Motor neuron (in vitro differentiated cells): ENCODE measurements around the gene CCDC188. TPM values are rescaled to one million over a fixed set of nuclear protein-coding genes. Genes with fewer than 3 reads are reported as not detected.
A peak's percentile ranks its signal among the peaks of the same experiment; 100 is the strongest.

Source experiments
- ATAC-seq, 8 experiments: fragments of 200-7000 bp; cut with Tn5 transposase; replicated peaks in 6 of 8; 2 replicates each; pipeline ENCODE4 v1.8.0; 2021; ENCODE audit warnings: mild to moderate bottlenecking in 8 of 8, moderate library complexity in 8 of 8
- H3K27ac ChIP-seq, 2 donors: fragments of 250-450 bp; sonication (Bioruptor Pico); 2 replicates each; pipeline ENCODE4 v1.9.0; 2021; ENCODE audit warnings: antibody characterized with exemption in 2 of 2, mild to moderate bottlenecking in 2 of 2, moderate library complexity in 1 of 2
- H3K4me1 ChIP-seq, 2 donors: fragments of 250-450 bp; sonication (Bioruptor Pico); replicated peaks in 1 of 2; 2 replicates each; pipeline ENCODE4 v1.6.1; 2021; ENCODE audit warnings: antibody characterized with exemption in 2 of 2, mild to moderate bottlenecking in 2 of 2, moderate library complexity in 1 of 2
- H3K4me3 ChIP-seq, 5 donors: fragments of 250-450 bp; sonication (Bioruptor Pico); 2 replicates each; pipeline ENCODE4 v1.9.0; 2021; ENCODE audit warnings: antibody characterized with exemption in 5 of 5, mild to moderate bottlenecking in 5 of 5, moderate library complexity in 4 of 5
- WGBS, 10 experiments: fragments of 450-650 bp; shearing (Covaris generic); methylation state at CpG; one replicate each; pipeline ENCODE4 v1.0.0; 2022; 5-methylcytosine and 5-hydroxymethylcytosine counted together
- in situ Hi-C, 9 experiments: fragments of 400-800 bp; cut with MboI; loops; one replicate each; pipeline ENCODE4 v1.15.0; 2021; ENCODE audit warnings: low sequenced_read_pairs in 9 of 9, low pct_unique_long_range_greater_than_20kb in 2 of 9; ENCODE audit not compliant: unreplicated experiment in 9 of 9
- total RNA-seq, 8 experiments: library from RNA; unstranded; fragments of 300-600 nt; gene quantifications; 2 replicates each; pipeline versions ENCODE4 v1.2.3 to v1.2.4, GENCODE V29; 2022

CCDC188 gene
- total RNA-seq, 8 experiments from 2014 or later = 0.56 to 7.6 (median 1.2) TPM; not detected in 1

- 89 to 100% (median 100%) methylated on average over 1 to 8 of the region's 32 CpGs; no CpG with 5 or more reads in 2 of the 10 experiments for WGBS, 10 experiments
These were observed 25.4 kb downstream of the CCDC188 start for GRCh38 chr22:20125201-20126174.

DNA sequence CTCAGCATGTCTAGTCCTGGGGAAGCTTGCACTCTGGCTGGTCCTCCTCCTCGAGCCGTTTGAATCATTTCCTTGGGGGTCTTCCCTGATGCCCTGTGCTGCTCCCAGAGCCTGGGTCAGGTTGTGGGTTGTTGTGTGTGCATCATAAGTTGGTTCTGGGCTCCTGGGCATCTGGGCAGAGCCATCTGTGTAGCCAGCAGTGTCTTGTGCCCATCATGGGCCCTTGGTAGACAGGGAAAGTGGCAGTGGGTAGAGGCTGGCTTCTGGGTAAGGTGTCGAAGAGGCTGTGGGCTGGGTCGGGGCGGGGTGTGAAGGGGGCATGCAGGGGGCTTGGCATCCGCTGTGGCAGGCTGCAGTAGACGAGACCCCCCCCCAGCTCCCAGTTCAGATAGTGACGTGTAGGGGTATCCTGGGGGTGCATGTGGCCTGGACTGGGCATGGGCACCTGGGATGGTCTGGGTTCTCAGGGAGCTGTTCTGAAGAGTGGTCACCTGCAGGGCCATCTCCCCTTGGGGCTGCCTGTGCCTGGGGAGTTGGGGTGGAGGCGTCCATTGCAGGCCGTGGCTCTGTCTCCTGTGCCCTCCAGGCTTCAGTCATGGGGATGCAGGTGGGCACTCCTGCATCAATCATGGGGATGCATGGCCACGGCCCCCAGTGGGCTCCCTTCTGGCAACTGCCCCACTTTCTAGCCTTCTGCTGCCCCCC is 26.6 kb downstream of the CCDC188 start:
- no peak for ATAC-seq
- 90 to 100% (median 92%) methylated on average over 1 to 2 of the region's 11 CpGs; no CpG with 5 or more reads in 7 of the 10 experiments for WGBS, 10 experiments
- Histone ChIP-seq H3K27ac (no peak overlapping the region), H3K4me3 (no peak overlapping the region), H3K4me1 (peaks cover under 1% of the 10 kb centered on the region in 2 donors)
- in situ Hi-C loops = no loop called here

More at GRCh38 chr22:20125201-20126174, 25.4 kb downstream of the CCDC188 start:
- H3K27ac ChIP-seq = peak overlapping the region in 1 of 2 donors; percentile 30
- ATAC-seq = no peak
- no peak overlapping the region for H3K4me3 ChIP-seq
- peaks cover 1 to 5% of the 10 kb centered on the region in 2 donors for H3K4me1 ChIP-seq
- in situ Hi-C loops = loop anchor here in 1 of 9 experiments (25.0 kb wide), 1 partner anchor 88 kb away; no protein-coding TSS in a partner anchor

DNA sequence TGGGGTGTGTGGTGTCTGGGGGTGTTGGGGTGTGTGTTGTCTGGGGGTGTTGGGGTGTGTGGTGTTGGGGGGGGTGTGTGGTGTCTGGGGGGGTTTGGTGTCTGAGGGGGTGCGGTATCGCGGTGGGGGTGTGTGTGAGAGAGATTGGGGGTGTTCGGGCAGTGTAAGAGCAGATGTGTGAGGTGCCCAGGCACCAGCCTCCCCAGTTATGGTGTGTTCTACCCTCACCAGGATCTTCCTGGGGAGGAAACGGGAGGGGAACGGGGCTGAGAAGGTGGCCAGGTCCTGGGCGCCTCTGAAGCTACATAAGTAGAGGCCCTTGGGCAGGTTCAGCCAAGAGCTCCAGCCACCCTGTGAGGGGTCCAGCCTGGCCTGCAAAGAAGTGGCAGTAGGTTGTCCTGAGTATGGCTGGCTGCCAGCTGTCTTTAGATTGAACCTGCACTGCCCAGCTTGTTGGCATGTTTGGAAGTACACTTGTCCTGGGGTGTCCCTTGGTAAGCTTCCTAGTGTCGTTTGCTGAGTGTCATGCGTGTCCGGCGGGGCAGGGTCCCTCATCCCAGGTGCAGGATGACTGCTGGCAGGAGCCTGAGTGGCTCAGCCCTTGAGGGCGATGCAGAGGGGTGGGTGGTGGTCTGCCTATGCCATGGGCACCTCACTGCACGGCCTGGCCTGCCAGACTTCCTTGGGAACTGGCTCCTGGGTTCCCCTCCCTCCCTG is 27.3 kb downstream of the CCDC188 start:
- Histone ChIP-seq H3K4me1 (peaks cover 8% of the 10 kb centered on the region in 2 donors), H3K27ac (no peak overlapping the region), H3K4me3 (no peak overlapping the region)
- ATAC-seq = no peak
- WGBS, 10 experiments = 83 to 100% (median 100%) methylated on average over 1 to 3 of the region's 13 CpGs; no CpG with 5 or more reads in 7 of the 10 experiments
- in situ Hi-C loops = no loop called here

GRCh38 chr22:20121856-20122415 is 28.9 kb downstream of the CCDC188 start:
- WGBS, 10 experiments = 92 to 100% (median 94%) methylated on average over 2 to 15 of the region's 22 CpGs; no CpG with 5 or more reads in 3 of the 10 experiments
- Histone ChIP-seq H3K27ac (no peak overlapping the region), H3K4me3 (no peak overlapping the region), H3K4me1 (peaks cover 9 to 10% of the 10 kb centered on the region in 2 donors)
- in situ Hi-C loops = no loop called here
- ATAC-seq = no peak

DNA sequence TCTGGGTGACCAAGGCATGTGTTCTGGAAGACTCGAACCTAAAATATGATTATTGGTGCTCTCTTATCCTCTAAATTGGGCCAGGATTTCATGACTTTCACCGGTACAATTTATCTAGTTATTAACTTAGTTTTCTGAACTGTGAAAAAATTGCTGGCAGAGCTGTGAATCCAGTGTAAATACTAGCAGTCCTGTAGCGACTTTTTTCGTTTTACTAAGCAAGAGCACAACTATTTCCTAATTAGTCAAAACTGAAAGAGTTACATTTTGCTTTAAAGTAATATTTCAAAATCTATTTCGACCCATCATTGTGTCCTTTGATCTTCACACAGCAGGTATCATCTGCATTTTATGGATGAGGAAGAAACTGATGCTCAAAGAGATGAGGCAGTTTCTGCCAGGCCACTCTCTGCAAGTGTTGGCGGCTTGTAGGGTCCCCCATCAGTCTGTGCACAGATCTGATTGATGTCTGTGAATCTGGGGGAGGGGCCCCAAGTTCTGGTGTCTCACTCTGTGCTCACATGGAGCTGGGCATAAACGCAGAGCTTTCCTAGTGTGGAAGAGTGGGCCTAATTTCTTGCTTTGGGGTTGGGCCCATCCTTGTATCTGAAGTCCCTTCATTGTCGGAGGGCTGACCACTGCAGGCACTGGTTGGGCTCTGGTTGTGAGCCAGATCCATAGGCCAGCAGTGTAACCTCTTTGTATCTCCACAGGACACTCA is 32.4 kb downstream of the CCDC188 start:
- H3K27ac ChIP-seq = peak overlapping the region; percentile 71 to 95
- in situ Hi-C loops = no loop called here

GRCh38 chr22:20117633-20118299 is 33.1 kb downstream of the CCDC188 start:
- H3K4me1 ChIP-seq = peaks cover 16 to 17% of the 10 kb centered on the region in 2 donors
- WGBS, 10 experiments = 0% methylated on average over 1 to 12 of the region's 66 CpGs; no CpG with 5 or more reads in 3 of the 10 experiments
- ATAC-seq = peak; percentile 20 to 47 (median 36)
- peak overlapping the region; percentile 71 to 95 for H3K27ac ChIP-seq
- peak overlapping the region; percentile 53 to 74 (median 73) for H3K4me3 ChIP-seq
- in situ Hi-C loops = no loop called here

More for the DNA sequence above, 32.4 kb downstream of the CCDC188 start:
- Histone ChIP-seq H3K4me3 (peak overlapping the region; percentile 53 to 74 (median 73)), H3K4me1 (peaks cover 16 to 17% of the 10 kb centered on the region in 2 donors)
- WGBS, 10 experiments = 0 to 5% (median 2%) methylated on average over 1 to 8 of the region's 8 CpGs; no CpG with 5 or more reads in 3 of the 10 experiments
- no peak for ATAC-seq

- Histone ChIP-seq H3K4me1 (peaks cover 16 to 17% of the 10 kb centered on the region in 2 donors), H3K27ac (peak within 1 kb of the TSS; percentile 89 to 95), H3K4me3 (peak within 1 kb of the TSS; percentile 69 to 74 (median 73))
- in situ Hi-C loops = no loop called here
- WGBS, 10 experiments = 1 to 2% methylated on average over 15 to 28 of the region's 88 CpGs; no CpG with 5 or more reads in 8 of the 10 experiments
- peak; percentile 81 to 89 (median 85) for ATAC-seq
These were observed 33.8 kb downstream of the CCDC188 start, which contains the start of gene TRMT2A for GRCh38 chr22:20116951-20117632. TSS of gene TRMT2A (minus strand) at chr22:20117226. CDS start at chr22:20116906, 320 bp downstream.

- Histone ChIP-seq H3K27ac (peak overlapping the region; percentile 89 to 95), H3K4me1 (peaks cover 16 to 17% of the 10 kb centered on the region in 2 donors), H3K4me3 (peak overlapping the region; percentile 69 to 74 (median 73))
- in situ Hi-C loops = no loop called here
- peak in 4 of 8 experiments; percentile 9 to 35 (median 15) for ATAC-seq
- 26% methylated on average over 9 of the region's 27 CpGs; no CpG with 5 or more reads in 9 of the 10 experiments for WGBS, 10 experiments
These were observed 34.4 kb downstream of the CCDC188 start for GRCh38 chr22:20116376-20116950.

DNA sequence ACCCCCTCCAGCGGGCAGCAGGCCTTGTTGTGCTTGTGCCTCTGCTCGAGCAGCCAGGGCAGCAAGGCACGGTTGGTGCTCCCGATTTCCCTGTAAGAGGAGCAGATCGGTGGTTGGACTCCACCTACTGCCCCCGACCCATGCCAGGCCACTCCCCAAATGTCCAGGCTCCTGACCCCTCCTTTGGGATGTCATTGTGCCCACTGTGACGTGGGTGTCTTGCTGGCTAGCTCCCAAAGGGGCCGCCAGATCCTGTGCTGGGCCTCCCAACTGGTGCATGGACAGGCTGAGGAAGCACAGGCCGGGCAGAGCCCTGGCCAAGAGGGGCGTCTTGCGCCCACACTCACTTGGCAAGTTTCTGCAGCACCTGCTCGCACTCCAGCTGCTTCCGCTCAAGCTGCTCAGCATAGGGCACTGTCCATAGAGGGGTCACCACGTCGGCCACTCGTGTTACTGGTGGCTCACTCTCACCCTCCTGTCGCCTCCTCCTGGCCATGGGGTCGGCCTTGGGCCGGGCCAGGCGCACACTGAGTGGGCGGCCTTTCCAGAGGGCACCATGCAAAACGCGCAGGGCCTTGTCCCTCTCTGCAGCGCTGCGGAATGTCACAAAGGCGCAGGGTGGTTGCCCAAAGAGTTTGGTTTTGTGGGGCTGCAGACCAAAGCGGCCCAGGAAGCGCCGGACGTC is 35.0 kb downstream of the CCDC188 start, which contains the start of gene RANBP1:
Gene RANBP1 (plus strand): TSS at position 414 of the 685 bp plus-strand sequence. CDS start 81 bp downstream, at position 495.
- no peak for ATAC-seq
- peak within 1 kb of the TSS; percentile 89 to 95 for H3K27ac ChIP-seq
- 60 to 90% (median 80%) methylated on average over 1 to 14 of the region's 30 CpGs; no CpG with 5 or more reads in 5 of the 10 experiments for WGBS, 10 experiments
- H3K4me1 ChIP-seq = peaks cover 16 to 17% of the 10 kb centered on the region in 2 donors
- peak within 1 kb of the TSS; percentile 69 to 74 (median 73) for H3K4me3 ChIP-seq
- in situ Hi-C loops = no loop called here
